PFSK-1 (cell line): Measurements from ENCODE around the gene VOPP1.

Source experiments
- FOXP2 ChIP-seq: optimal IDR thresholded peaks from 2 replicates; pipeline ENCODE3; 2011; ENCODE audit warnings: borderline replicate concordance, control low read depth, inconsistent platforms; ENCODE audit not compliant: insufficient read depth; ENCODE audit errors: extremely low read length, extremely low read depth
- POLR2AphosphoS5 ChIP-seq: IDR thresholded peaks from 2 replicates; pipeline ENCODE4 v1.6.1; 2012; ENCODE audit warnings: low read depth, mild to moderate bottlenecking, control low read depth, low read length, moderate library complexity
- SIN3A ChIP-seq: IDR thresholded peaks from 2 replicates; pipeline ENCODE4 v1.6.1; 2012; ENCODE audit warnings: mild to moderate bottlenecking, low read length, moderate library complexity, borderline replicate concordance; ENCODE audit not compliant: insufficient read depth
- TAF1 ChIP-seq: IDR thresholded peaks from 2 replicates; pipeline ENCODE4 v1.6.1; 2012; ENCODE audit warnings: low read length, control low read depth, borderline replicate concordance; ENCODE audit not compliant: insufficient read depth
- TF ChIP-seq, protein P1 (sequence below), 2 experiments: IDR thresholded peaks; 2 replicates each; pipeline versions ENCODE4 v1.6.1 to v1.8.0; 2011 to 2012; ENCODE audit warnings: low read depth in 2 of 2, low read length in 2 of 2, control low read depth in 1 of 2, inconsistent platforms in 1 of 2, mild to moderate bottlenecking in 1 of 2, moderate library complexity in 1 of 2; ENCODE audit not compliant: insufficient read depth in 1 of 2

VOPP1 gene

DNA sequence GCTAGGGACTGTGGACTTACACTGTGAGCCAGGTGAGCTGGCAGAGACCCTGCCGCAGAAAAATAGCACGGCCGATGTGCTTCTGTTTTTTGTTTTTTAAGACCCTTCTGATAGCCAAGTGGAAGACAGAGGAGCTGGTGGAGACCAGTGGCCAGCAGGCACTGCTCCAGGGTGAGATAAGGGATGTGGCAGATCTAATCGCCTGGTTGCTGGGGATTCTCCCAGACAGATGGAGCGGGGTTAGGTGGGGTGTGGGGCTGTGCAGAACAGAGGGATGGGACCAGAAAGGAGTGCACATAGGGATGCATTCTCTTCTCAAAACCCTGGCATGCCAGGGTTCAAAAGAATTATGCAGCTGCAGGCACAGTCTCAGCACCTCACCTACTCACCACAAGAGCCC lies 82.2 kb downstream of the VOPP1 start:
- no peak for TF ChIP-seq SIN3A
- TF ChIP-seq FOXP2: no peak

DNA sequence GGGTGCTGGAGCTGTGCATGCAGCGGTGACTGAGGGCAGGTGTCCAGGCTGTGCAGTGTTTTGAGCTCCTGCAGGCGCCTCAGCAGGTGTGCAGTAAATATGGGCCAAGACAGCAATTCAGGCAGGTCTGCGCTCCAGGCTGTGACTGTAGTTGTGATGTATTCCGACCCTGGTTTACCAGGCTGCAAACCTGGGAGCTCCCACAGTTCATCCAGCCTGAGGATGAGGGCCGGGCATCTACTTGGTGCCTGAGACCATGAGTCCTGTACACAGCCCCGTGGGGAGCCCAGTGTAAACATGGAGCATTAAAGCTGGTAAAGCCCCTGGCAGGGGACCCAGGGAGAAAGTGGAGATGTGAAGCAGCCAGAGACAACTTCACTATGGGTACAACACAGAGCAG lies 82.8 kb downstream of the VOPP1 start:
- TF ChIP-seq FOXP2 (no peak), POLR2AphosphoS5 (no peak), TAF1 (no peak), SIN3A (no peak)
- TF ChIP-seq, protein P1, sequence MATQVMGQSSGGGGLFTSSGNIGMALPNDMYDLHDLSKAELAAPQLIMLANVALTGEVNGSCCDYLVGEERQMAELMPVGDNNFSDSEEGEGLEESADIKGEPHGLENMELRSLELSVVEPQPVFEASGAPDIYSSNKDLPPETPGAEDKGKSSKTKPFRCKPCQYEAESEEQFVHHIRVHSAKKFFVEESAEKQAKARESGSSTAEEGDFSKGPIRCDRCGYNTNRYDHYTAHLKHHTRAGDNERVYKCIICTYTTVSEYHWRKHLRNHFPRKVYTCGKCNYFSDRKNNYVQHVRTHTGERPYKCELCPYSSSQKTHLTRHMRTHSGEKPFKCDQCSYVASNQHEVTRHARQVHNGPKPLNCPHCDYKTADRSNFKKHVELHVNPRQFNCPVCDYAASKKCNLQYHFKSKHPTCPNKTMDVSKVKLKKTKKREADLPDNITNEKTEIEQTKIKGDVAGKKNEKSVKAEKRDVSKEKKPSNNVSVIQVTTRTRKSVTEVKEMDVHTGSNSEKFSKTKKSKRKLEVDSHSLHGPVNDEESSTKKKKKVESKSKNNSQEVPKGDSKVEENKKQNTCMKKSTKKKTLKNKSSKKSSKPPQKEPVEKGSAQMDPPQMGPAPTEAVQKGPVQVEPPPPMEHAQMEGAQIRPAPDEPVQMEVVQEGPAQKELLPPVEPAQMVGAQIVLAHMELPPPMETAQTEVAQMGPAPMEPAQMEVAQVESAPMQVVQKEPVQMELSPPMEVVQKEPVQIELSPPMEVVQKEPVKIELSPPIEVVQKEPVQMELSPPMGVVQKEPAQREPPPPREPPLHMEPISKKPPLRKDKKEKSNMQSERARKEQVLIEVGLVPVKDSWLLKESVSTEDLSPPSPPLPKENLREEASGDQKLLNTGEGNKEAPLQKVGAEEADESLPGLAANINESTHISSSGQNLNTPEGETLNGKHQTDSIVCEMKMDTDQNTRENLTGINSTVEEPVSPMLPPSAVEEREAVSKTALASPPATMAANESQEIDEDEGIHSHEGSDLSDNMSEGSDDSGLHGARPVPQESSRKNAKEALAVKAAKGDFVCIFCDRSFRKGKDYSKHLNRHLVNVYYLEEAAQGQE (IDR thresholded peaks at IDR 0.05; ENCODE audit: insufficient read depth in 1 of 2, low read depth in 2 of 2, low read length in 2 of 2): no peak

- TF ChIP-seq, protein P1 (IDR thresholded peaks at IDR 0.05; ENCODE audit: insufficient read depth in 1 of 2, low read depth in 2 of 2, low read length in 2 of 2): no peak
- TF ChIP-seq TAF1 (no peak), SIN3A (no peak), FOXP2 (no peak), POLR2AphosphoS5 (no peak)
Observed at GRCh38 chr7:55488804-55489340, 83.4 kb downstream of the VOPP1 start.

DNA sequence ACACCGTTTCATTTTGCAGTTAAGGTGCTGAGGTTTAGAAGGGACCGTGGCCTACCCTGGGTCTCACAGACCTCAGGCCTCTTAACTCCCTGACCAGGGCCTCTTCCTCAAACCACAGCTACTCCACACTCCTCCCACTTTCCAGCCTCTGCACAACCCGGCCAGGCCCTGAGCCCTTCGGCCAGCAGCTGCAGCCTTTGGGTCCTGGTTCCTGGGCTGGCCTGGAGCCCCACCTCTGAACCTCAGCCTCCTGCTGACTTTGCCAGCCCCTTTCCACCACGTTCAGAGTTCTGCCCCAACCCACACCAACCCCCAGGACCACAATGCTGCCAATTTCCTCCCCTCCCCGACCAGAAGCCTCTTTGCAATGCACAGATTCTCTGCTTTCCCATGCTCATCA lies 84.1 kb downstream of the VOPP1 start:
- TF ChIP-seq TAF1: no peak
- TF ChIP-seq, protein P1 (IDR thresholded peaks at IDR 0.05; ENCODE audit: insufficient read depth in 1 of 2, low read depth in 2 of 2, low read length in 2 of 2): no peak
- TF ChIP-seq FOXP2: no peak
- TF ChIP-seq POLR2AphosphoS5: no peak
- TF ChIP-seq SIN3A: no peak

DNA sequence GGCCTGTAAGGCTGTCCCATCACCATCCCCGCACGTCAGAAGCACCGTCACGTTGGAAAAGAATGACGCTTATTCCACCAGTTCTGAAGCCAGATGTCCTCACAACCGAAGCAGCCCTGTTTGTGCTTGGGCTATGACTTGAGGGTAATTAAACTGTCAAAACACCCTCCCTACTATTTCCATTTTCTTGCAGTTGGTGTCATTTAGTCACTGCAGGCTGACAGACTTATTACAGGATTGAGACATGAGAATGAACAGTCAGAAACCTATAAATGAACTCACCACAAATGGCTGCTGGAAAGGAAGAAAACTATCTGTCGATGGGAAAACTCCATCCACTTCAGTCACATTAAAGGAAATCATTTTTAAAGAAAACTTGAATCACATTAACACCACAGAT lies 85.3 kb downstream of the VOPP1 start:
- TF ChIP-seq POLR2AphosphoS5 (no peak), FOXP2 (no peak), TAF1 (no peak), SIN3A (no peak)
- TF ChIP-seq, protein P1 (IDR thresholded peaks at IDR 0.05; ENCODE audit: insufficient read depth in 1 of 2, low read depth in 2 of 2, low read length in 2 of 2): no peak
